SKM-1 treated with dmso at 0.1 percent for 144 hours (cell line): ENCODE measurements around the gene EP400.

Source experiments
- DNase-seq: peaks from one replicate; lab custom pipeline; 2025; ENCODE audit not compliant: unreplicated experiment; lab: John Stamatoyannopoulos, UW

EP400 gene

GRCh38 chr12:132110677-132111076 lies 160.9 kb downstream of the EP400 start:
- DNase-seq = no peak

GRCh38 chr12:132111654-132112304 lies 162.0 kb downstream of the EP400 start:
- DNase-seq = no peak

GRCh38 chr12:132114667-132115066 lies 164.9 kb downstream of the EP400 start:
- no peak for DNase-seq

GRCh38 chr12:132115500-132115899 lies 165.8 kb downstream of the EP400 start:
- no peak for DNase-seq

- no peak for DNase-seq
Measured at GRCh38 chr12:132116709-132117557, 167.2 kb downstream of the EP400 start.

GRCh38 chr12:132117558-132117875 lies 167.8 kb downstream of the EP400 start:
- DNase-seq = no peak

- DNase-seq = no peak
Measured at GRCh38 chr12:132118876-132119275, 169.1 kb downstream of the EP400 start.

- DNase-seq = no peak
Measured at GRCh38 chr12:132121283-132121682, 171.5 kb downstream of the EP400 start.

GRCh38 chr12:132123970-132124765 lies 174.4 kb downstream of the EP400 start:
- no peak for DNase-seq

- DNase-seq = no peak
Measured at GRCh38 chr12:132124766-132125425, 175.2 kb downstream of the EP400 start.

- DNase-seq = no peak
Measured at GRCh38 chr12:132125736-132126135, 176.0 kb downstream of the EP400 start.

- DNase-seq = no peak
Measured at GRCh38 chr12:132127041-132127440, 177.3 kb downstream of the EP400 start.

GRCh38 chr12:132129007-132129406 lies 179.3 kb downstream of the EP400 start:
- no peak for DNase-seq

GRCh38 chr12:132130690-132131089 lies 180.9 kb downstream of the EP400 start:
- no peak for DNase-seq
